Measurements from ENCODE around the gene RIPK4.
"Not testable (repeated sequence)": the region's sequence is repeated elsewhere in the genome, so short reads cannot be mapped to it uniquely, and the experiment has no call there.

Gene RIPK4

GRCh38 chr21:41737651-41738324 is 29.1 kb downstream of the RIPK4 start:
- DNase-seq = no peak

GRCh38 chr21:41736423-41736822 is 30.4 kb downstream of the RIPK4 start:
- no peak for DNase-seq

- DNase-seq = no peak
Observed at GRCh38 chr21:41733951-41734689, 32.7 kb downstream of the RIPK4 start.

- peak in 1 of 2 donors; percentile 26 for DNase-seq
Observed at GRCh38 chr21:41731081-41731480, 35.8 kb downstream of the RIPK4 start.

GRCh38 chr21:41730367-41730765 is 36.5 kb downstream of the RIPK4 start:
- no peak for DNase-seq

GRCh38 chr21:41729701-41730366 is 37.0 kb downstream of the RIPK4 start:
- DNase-seq = no peak

- DNase-seq = no peak
Observed at GRCh38 chr21:41727784-41728763, 38.8 kb downstream of the RIPK4 start.

GRCh38 chr21:41726970-41727783 is 39.7 kb downstream of the RIPK4 start:
- no peak for DNase-seq

GRCh38 chr21:41726630-41726969 is 40.3 kb downstream of the RIPK4 start:
- DNase-seq = no peak

- peak in 1 of 2 donors; percentile 7 for DNase-seq
Observed at GRCh38 chr21:41726058-41726558, 40.7 kb downstream of the RIPK4 start.

GRCh38 chr21:41725421-41726031 is 41.3 kb downstream of the RIPK4 start:
- peak; percentile 42 to 46 for DNase-seq

- not testable (repeated sequence) for DNase-seq
Observed at GRCh38 chr21:41723835-41724234, 43.0 kb downstream of the RIPK4 start.

- DNase-seq = no peak
Observed at GRCh38 chr21:41722052-41723018, 44.5 kb downstream of the RIPK4 start.

GRCh38 chr21:41720250-41720649 is 46.6 kb downstream of the RIPK4 start:
- DNase-seq = no peak

GRCh38 chr21:41719691-41720090 is 47.2 kb downstream of the RIPK4 start:
- no peak for DNase-seq

GRCh38 chr21:41717573-41718330 is 49.1 kb downstream of the RIPK4 start:
- DNase-seq = peak; percentile 70 to 81

GRCh38 chr21:41716751-41717150 is 50.1 kb downstream of the RIPK4 start:
- no peak for DNase-seq

- no peak for DNase-seq
Observed at GRCh38 chr21:41715649-41716281, 51.1 kb downstream of the RIPK4 start.

All from inflammatory macrophage (primary cell).